Spleen (tissue), 11 donors: ENCODE measurements around the gene S100A3. TPM values are rescaled to one million over a fixed set of nuclear protein-coding genes. Genes with fewer than 3 reads are reported as not detected.
"Not testable (repeated sequence)": the region's sequence is repeated elsewhere in the genome, so short reads cannot be mapped to it uniquely, and the experiment has no call there.

Source experiments
- DNase-seq: peaks from one replicate; pipeline ENCODE4 v3.0.0-alpha.2; 2020
- H3K27ac ChIP-seq, 8 donors: fragments of 200-600 bp; sonication (generic) in 7 of 8; 1 replicate in 4 of 8; 2 replicates in 4 of 8; pipeline versions ENCODE4 v1.5.0 to v1.8.0; 2016 to 2021; ENCODE audit warnings: inconsistent platforms in 4 of 8, mild to moderate bottlenecking in 4 of 8, moderate library complexity in 1 of 8
- H3K27me3 ChIP-seq, 7 donors: fragments of 200-600 bp; sonication (generic) in 6 of 7; replicated peaks in 1 of 7; 1 replicate in 4 of 7; 2 replicates in 3 of 7; pipeline versions ENCODE4 v1.5.0 to v1.8.0; 2016 to 2021; ENCODE audit warnings: inconsistent platforms in 3 of 7, mild to moderate bottlenecking in 1 of 7
- H3K36me3 ChIP-seq, 6 donors: fragments of 200-600 bp; sonication (generic) in 5 of 6; 1 replicate in 4 of 6; 2 replicates in 2 of 6; pipeline versions ENCODE4 v1.5.0 to v1.8.0; 2016 to 2021; ENCODE audit warnings: inconsistent platforms in 2 of 6
- H3K4me1 ChIP-seq, 6 donors: fragments of 200-600 bp; sonication (generic) in 5 of 6; 1 replicate in 3 of 6; 2 replicates in 3 of 6; pipeline versions ENCODE4 v1.5.0 to v1.8.0; 2016 to 2021; ENCODE audit warnings: inconsistent platforms in 3 of 6
- H3K4me3 ChIP-seq, 8 donors: fragments of 200-600 bp; sonication (generic) in 7 of 8; 1 replicate in 4 of 8; 2 replicates in 4 of 8; pipeline versions ENCODE4 v1.5.0 to v1.8.0; 2016 to 2021; ENCODE audit warnings: inconsistent platforms in 4 of 8, mild to moderate bottlenecking in 4 of 8, moderate library complexity in 2 of 8
- H3K9me3 ChIP-seq, 8 donors: fragments of 200-600 bp; sonication (generic) in 7 of 8; 1 replicate in 4 of 8; 2 replicates in 4 of 8; pipeline versions ENCODE4 v1.5.0 to v1.8.0; 2016 to 2021; ENCODE audit warnings: inconsistent platforms in 4 of 8
- POLR2A ChIP-seq, 3 donors: fragments of 450-650 bp; IDR thresholded peaks; one replicate each; pipeline ENCODE4 v1.5.1; 2017; ENCODE audit warnings: antibody characterized with exemption in 3 of 3, mild to moderate bottlenecking in 1 of 3
- POLR2AphosphoS5 ChIP-seq, 3 donors: sonication (generic); formaldehyde crosslinking; IDR thresholded peaks; one replicate each; pipeline ENCODE4 v1.5.1; 2017; ENCODE audit warnings: antibody characterized with exemption in 3 of 3
- WGBS, 5 donors: extraction: QIAGEN DNeasy Blood & Tissue Kit in 3 of 5; methylation state at CpG; one replicate each; pipeline versions ENCODE4 v1.1.5 to v1.1.7; 2013 to 2018; 5-methylcytosine and 5-hydroxymethylcytosine counted together
- intact Hi-C: fragments of 100-400 bp; cut with DNase I; formaldehyde crosslinking; loops from one replicate; pipeline ENCODE4 v1.15.0; 2023; ENCODE audit warnings: low total_unique reads
- polyA plus RNA-seq, 3 donors: library from polyadenylated mRNA; stranded (reverse); fragments of 200-250 nt; gene quantifications; one replicate each; pipeline ENCODE4 v1.2.1, GENCODE V29; 2013
- total RNA-seq, 7 donors: library from RNA; depleted of rRNA in 3 of 7; stranded (reverse); fragments of >200 nt in 3 of 7; fragmentation: NEBNext Ultra II Directional in 4 of 7; extraction: Animal tissue kit (Norgen Biotek cat#: 25700) in 4 of 7; gene quantifications; one replicate each; pipeline versions ENCODE4 v1.1.0 to v1.2.1, GENCODE V29; 2016 to 2021
- TF ChIP-seq, protein P1 (sequence below), 11 experiments: fragments of 200-600 bp in 7 of 11; fragments of 450-650 bp in 4 of 11; sonication (generic) in 4 of 11; IDR thresholded peaks in 8 of 11; conservative IDR thresholded peaks in 3 of 11; 1 replicate in 7 of 11; 2 replicates in 4 of 11; pipeline versions ENCODE4 v1.4.0 to v1.8.0; 2016 to 2021; ENCODE audit warnings: antibody characterized with exemption in 11 of 11, inconsistent platforms in 4 of 11, mild to moderate bottlenecking in 1 of 11
- donor health status: healthy with polysubstance abuse.
- donor health status: DM: no; HTN: no; CAD: no; lungs with moderate emphysema.
- donor health status: DM: no; HTN: no; CAD: no.
- donor health status: Bipolar disorder and iron deficiency.
- donor health status: healthy.
- donor health status: DM: no; HTN: no; CAD: no.
- donor health status: DM: yes; HTN: yes; CAD: no.

Gene S100A3
- total and polyA plus RNA-seq, 10 donors = 0.44 to 2.6 (median 1.2) TPM; not detected in 4

DNA sequence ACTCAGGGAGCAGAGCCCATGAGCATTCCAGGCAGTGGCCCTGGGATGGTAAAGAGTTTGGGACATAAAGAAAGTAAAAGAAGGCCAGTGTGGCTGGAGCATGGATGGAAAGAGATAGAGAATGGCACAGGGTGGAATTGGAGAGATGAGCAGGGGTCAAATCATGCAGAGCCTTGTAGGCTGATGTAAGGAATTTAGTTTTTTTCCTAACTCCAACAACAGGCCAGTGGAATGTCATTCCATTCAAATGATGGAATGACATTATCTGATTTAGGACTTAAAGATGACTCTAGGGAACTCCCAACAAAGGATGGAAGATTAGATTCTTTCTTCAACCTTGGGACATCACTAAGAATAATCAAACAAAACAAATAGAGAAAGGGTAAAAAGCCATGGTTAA lies 29.4 kb upstream of the S100A3 start:
- H3K36me3 ChIP-seq = no peaks in the 10 kb centered on the region
- H3K4me1 ChIP-seq = peaks cover 0 to 16% (median 5%) of the 10 kb centered on the region in 6 donors
- H3K27me3 ChIP-seq = peaks cover 0 to 18% (median 0%) of the 10 kb centered on the region in 7 donors
- intact Hi-C loops = no loop called here
- peak; percentile 18 for DNase-seq
- TF ChIP-seq POLR2AphosphoS5 (IDR thresholded peaks at IDR 0.05) (no peak), POLR2A (IDR thresholded peaks at IDR 0.05) (no peak)
- TF ChIP-seq, protein P1, sequence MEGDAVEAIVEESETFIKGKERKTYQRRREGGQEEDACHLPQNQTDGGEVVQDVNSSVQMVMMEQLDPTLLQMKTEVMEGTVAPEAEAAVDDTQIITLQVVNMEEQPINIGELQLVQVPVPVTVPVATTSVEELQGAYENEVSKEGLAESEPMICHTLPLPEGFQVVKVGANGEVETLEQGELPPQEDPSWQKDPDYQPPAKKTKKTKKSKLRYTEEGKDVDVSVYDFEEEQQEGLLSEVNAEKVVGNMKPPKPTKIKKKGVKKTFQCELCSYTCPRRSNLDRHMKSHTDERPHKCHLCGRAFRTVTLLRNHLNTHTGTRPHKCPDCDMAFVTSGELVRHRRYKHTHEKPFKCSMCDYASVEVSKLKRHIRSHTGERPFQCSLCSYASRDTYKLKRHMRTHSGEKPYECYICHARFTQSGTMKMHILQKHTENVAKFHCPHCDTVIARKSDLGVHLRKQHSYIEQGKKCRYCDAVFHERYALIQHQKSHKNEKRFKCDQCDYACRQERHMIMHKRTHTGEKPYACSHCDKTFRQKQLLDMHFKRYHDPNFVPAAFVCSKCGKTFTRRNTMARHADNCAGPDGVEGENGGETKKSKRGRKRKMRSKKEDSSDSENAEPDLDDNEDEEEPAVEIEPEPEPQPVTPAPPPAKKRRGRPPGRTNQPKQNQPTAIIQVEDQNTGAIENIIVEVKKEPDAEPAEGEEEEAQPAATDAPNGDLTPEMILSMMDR (IDR thresholded peaks at IDR 0.05 in 8 of 11, conservative IDR thresholded peaks at IDR 0.05 in 3 of 11) = no peak
- no peaks in the 10 kb centered on the region for H3K9me3 ChIP-seq
- no peak overlapping the region for H3K4me3 ChIP-seq
- H3K27ac ChIP-seq = peak overlapping the region in 3 of 8 donors; percentile 14 to 44 (median 32)

DNA sequence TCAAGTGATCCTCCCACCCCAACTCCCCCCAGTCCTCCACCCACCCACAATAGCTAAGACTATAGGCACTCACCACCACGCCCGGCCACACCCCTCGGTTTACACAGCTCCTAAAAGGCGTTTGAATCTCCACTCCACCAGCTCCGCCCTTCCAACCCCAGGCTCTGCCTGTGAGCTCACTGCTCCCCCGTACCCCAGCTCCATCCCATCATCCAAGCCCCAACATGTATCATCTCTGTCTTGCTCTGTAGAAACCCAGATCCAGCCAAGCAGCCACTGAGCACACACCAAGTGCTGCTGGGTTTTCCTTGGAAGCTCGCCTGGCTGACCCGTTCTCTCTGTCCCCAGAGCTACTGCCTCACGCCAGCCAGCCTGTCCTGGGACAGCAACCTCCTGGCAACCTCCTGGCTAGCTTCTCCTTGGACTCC lies 28.6 kb upstream of the S100A3 start:
- H3K4me1 ChIP-seq = peaks cover 2 to 25% (median 13%) of the 10 kb centered on the region in 6 donors
- intact Hi-C loops = no loop called here
- peak; percentile 70 for DNase-seq
- H3K27me3 ChIP-seq = peaks cover 0 to 18% (median 0%) of the 10 kb centered on the region in 7 donors
- peak overlapping the region in 2 of 8 donors; percentile 14 to 32 for H3K27ac ChIP-seq
- H3K36me3 ChIP-seq = no peaks in the 10 kb centered on the region
- no peak overlapping the region for H3K4me3 ChIP-seq
- no peaks in the 10 kb centered on the region for H3K9me3 ChIP-seq
- 75 to 83% (median 76%) methylated on average over 9 of the region's 9 CpGs for WGBS, 5 donors
- TF ChIP-seq, protein P1 (IDR thresholded peaks at IDR 0.05 in 8 of 11, conservative IDR thresholded peaks at IDR 0.05 in 3 of 11) = no peak
- TF ChIP-seq POLR2AphosphoS5 (IDR thresholded peaks at IDR 0.05) (no peak), POLR2A (IDR thresholded peaks at IDR 0.05) (no peak)

DNA sequence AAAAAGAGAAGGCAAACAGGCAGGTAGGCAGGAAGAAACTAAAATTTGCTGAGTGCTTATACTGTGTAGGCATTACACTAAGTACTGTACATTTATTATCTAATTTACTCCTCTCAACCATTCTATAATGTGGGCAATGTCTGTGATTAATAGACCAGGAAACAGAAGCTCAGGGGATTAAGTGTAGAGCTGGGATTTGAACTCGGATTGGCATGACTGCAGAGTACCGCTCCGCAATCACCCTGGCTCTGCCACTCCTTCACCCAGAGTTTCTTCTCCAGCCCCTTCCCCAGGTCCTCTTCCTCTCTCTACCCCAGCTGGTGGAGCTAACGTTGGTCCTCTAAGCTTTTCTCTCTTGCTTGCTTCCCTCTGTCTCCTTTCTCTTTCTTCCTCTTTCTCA lies 28.1 kb upstream of the S100A3 start:
- peaks cover 7 to 30% (median 17%) of the 10 kb centered on the region in 6 donors for H3K4me1 ChIP-seq
- no peak overlapping the region for H3K4me3 ChIP-seq
- H3K36me3 ChIP-seq = no peaks in the 10 kb centered on the region
- H3K27me3 ChIP-seq = peaks cover 0 to 18% (median 0%) of the 10 kb centered on the region in 7 donors
- no peaks in the 10 kb centered on the region for H3K9me3 ChIP-seq
- intact Hi-C loops = no loop called here
- WGBS, 5 donors = 38 to 62% (median 43%) methylated on average over 4 of the region's 4 CpGs
- TF ChIP-seq POLR2A (IDR thresholded peaks at IDR 0.05) = no peak
- TF ChIP-seq, protein P1 (IDR thresholded peaks at IDR 0.05 in 8 of 11, conservative IDR thresholded peaks at IDR 0.05 in 3 of 11) = no peak
- no peak for TF ChIP-seq POLR2AphosphoS5 (IDR thresholded peaks at IDR 0.05)
- no peak for DNase-seq
- H3K27ac ChIP-seq = no peak overlapping the region

DNA sequence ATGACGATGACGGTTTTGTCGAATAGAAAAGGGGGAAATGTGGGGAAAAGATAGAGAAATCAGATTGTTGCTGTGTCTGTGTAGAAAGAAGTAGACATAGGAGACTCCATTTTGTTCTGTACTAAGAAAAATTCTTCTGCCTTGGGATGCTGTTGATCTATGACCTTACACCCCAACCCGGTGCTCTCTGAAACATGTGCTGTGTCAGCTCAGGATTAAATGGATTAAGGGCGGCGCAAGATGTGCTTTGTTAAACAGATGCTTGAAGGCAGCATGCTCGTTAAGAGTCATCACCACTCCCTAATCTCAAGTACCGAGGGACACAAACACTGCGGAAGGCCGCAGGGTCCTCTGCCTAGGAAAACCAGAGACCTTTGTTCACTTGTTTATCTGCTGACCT lies 26.4 kb upstream of the S100A3 start:
- H3K4me3 ChIP-seq, H3K9me3 ChIP-seq, intact Hi-C loops, H3K27ac ChIP-seq, DNase-seq, H3K36me3 ChIP-seq: not testable (repeated sequence)
- WGBS, 5 donors = 79 to 84% (median 80%) methylated on average over 9 to 10 of the region's 10 CpGs
- Histone ChIP-seq H3K27me3 (peaks cover 0 to 18% (median 0%) of the 10 kb centered on the region in 7 donors), H3K4me1 (peaks cover 8 to 37% (median 19%) of the 10 kb centered on the region in 6 donors)

DNA sequence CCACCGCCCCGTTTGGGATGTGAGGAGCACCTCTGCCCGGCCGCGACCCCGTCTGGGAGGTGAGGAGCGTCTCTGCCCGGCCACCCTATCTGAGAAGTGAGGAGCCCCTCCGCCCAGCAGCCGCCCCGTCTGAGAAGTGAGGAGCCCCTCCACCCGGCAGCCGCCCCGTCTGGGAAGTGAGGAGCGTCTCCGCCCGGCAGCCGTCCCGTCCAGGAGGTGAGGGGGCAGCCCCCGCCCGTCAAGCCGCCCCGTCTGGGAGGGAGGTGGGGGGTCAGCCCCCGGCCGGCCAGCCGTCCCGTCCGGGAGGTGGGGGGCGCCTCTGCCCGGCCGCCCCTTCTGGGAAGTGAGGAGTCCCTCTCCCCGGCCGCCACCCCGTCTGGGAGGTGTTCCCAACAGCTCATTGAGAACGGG lies 26.0 kb upstream of the S100A3 start:
- intact Hi-C loops, H3K4me3 ChIP-seq, H3K27ac ChIP-seq, H3K9me3 ChIP-seq, H3K36me3 ChIP-seq: not testable (repeated sequence)
- DNase-seq = peak; percentile 62
- Histone ChIP-seq H3K4me1 (peaks cover 8 to 37% (median 19%) of the 10 kb centered on the region in 6 donors), H3K27me3 (peaks cover 0 to 18% (median 0%) of the 10 kb centered on the region in 7 donors)
- WGBS, 5 donors = 88 to 95% (median 93%) methylated on average over 16 to 35 of the region's 35 CpGs
